ENCODE results near the gene MSLN. TPM values are rescaled to one million over a fixed set of nuclear protein-coding genes. Genes with fewer than 3 reads are reported as not detected.
A peak's percentile ranks its signal among the peaks of the same experiment; 100 is the strongest.

Gene MSLN
- polyA plus RNA-seq, 1 of the 3 experiments (the other 2 are of a cell fraction) = 0.02 TPM

DNA sequence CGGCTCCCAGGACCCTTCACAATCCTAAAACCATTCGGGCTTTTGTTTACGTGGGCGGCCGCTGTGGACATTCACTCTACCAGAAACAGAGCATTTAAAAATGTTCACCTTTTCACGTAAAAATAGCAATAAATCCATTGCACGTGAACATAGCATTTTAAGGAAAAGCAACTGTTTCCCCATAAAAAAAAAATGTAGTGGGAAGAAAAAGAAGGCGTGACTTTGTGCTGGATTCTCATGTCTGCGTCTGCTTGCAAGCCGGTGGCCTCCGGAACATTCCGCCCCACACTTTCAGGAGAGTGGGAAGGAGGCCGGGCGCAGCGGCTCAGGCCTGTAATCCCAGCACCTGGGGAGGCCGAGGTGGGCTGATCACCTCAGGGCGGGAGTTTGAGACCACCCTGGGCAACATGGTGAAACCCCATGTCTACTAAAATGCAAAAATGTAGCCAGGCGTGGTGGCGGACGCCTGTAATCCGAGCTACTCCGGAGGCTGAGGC, 53.4 kb downstream of the MSLN start:
- no peaks in the 10 kb centered on the region for H3F3A ChIP-seq (replicated peaks; ENCODE audit: insufficient read depth)
- ChIA-PET CTCF (interaction anchor here (0.8 to 10.1 kb wide), 6 partner anchors 14 to 292 kb away, joined by 3 to 61 read pairs (median 5); no protein-coding TSS in a partner anchor), POLR2A (no interaction called here)
- H3K9me2 ChIP-seq = no peaks in the 10 kb centered on the region
- 59% methylated on average over 16 of the region's 22 CpGs for WGBS (ENCODE audit: low lambda C conversion rate)
- H4K20me1 ChIP-seq (ENCODE audit: insufficient read depth) = no peaks in the 10 kb centered on the region
- H3K79me2 ChIP-seq (ENCODE audit: insufficient read depth) = no peaks in the 10 kb centered on the region
- H3K27me3 ChIP-seq (ENCODE audit: insufficient read depth) = peaks cover 15% of the 10 kb centered on the region; the same call in 1 of the 2 replicates
- peak overlapping the region in 1 of 2 experiments; percentile 53; a peak in 2 of 4 replicates for H3K4me3 ChIP-seq (ENCODE audit: low read depth in 2 of 2, low read length in 1 of 2)
- peak overlapping the region; percentile 62; the same call in 1 of the 2 replicates for H3K4me2 ChIP-seq
- no peak overlapping the region for H3K27ac ChIP-seq (ENCODE audit: low read depth in 2 of 2, low read length in 1 of 2)
- H3K36me3 ChIP-seq (replicated peaks in 1 of 2; ENCODE audit: control insufficient read depth in 1 of 2, insufficient read depth in 2 of 2, low read length in 1 of 2) = no peaks in the 10 kb centered on the region
- peaks cover 0 to 3% of the 10 kb centered on the region in 2 experiments; a peak in 1 of 4 replicates for H3K4me1 ChIP-seq (ENCODE audit: control insufficient read depth in 1 of 2, insufficient read depth in 2 of 2, low read depth in 1 of 2, low read length in 1 of 2)
- no peak overlapping the region for H3K9ac ChIP-seq
- TF ChIP-seq NRF1 (IDR thresholded peaks at IDR 0.05; ENCODE audit: low read depth, low read length) = no peak
- TF ChIP-seq, protein P1, sequence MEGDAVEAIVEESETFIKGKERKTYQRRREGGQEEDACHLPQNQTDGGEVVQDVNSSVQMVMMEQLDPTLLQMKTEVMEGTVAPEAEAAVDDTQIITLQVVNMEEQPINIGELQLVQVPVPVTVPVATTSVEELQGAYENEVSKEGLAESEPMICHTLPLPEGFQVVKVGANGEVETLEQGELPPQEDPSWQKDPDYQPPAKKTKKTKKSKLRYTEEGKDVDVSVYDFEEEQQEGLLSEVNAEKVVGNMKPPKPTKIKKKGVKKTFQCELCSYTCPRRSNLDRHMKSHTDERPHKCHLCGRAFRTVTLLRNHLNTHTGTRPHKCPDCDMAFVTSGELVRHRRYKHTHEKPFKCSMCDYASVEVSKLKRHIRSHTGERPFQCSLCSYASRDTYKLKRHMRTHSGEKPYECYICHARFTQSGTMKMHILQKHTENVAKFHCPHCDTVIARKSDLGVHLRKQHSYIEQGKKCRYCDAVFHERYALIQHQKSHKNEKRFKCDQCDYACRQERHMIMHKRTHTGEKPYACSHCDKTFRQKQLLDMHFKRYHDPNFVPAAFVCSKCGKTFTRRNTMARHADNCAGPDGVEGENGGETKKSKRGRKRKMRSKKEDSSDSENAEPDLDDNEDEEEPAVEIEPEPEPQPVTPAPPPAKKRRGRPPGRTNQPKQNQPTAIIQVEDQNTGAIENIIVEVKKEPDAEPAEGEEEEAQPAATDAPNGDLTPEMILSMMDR (IDR thresholded peaks at IDR 0.05) = no peak
- DNase-seq = no peak
- H3K9me3 ChIP-seq = no peaks in the 10 kb centered on the region
- no peak overlapping the region for H2AFZ ChIP-seq (ENCODE audit: low read depth)

DNA sequence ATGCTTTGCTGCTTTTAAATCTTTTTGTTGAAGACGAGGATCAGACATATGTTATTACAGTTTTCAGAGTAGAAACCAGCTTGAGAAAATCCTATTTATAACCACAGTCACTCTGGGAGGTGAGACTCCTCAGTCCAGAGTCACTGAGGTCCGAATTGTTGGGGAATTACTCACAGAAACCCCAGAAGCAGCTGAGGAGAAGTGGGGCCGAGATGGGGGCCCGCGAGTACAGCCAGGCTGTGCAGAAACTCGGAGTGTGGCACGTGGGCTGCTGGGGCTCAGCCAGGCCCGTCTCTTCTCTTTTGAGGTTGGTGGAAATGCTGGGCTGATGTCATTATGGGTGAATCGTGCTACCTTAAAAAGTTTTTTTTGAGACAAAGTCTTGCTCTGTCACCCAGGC, 54.4 kb downstream of the MSLN start:
- 54% methylated on average over 9 of the region's 9 CpGs for WGBS (ENCODE audit: low lambda C conversion rate)

More for the DNA sequence above, 54.4 kb downstream of the MSLN start:
- H3K36me3 ChIP-seq (replicated peaks in 1 of 2; ENCODE audit: control insufficient read depth in 1 of 2, insufficient read depth in 2 of 2, low read length in 1 of 2) = no peaks in the 10 kb centered on the region
- no peaks in the 10 kb centered on the region for H4K20me1 ChIP-seq (ENCODE audit: insufficient read depth)
- H3F3A ChIP-seq (replicated peaks; ENCODE audit: insufficient read depth) = no peaks in the 10 kb centered on the region
- no peak overlapping the region for H3K27ac ChIP-seq (ENCODE audit: low read depth in 2 of 2, low read length in 1 of 2)
- H3K9ac ChIP-seq = no peak overlapping the region
- TF ChIP-seq FOXJ3 (CRISPR knock-in tag; IDR thresholded peaks at IDR 0.05) (no peak), CHD2 (IDR thresholded peaks at IDR 0.05; ENCODE audit: low read length, partially characterized antibody) (no peak), RFX5 (IDR thresholded peaks at IDR 0.05; ENCODE audit: low read length) (no peak), YY1 (IDR thresholded peaks at IDR 0.05; ENCODE audit: low read depth) (no peak), POLR2AphosphoS5 (IDR thresholded peaks at IDR 0.05; ENCODE audit: low read depth, low read length) (no peak), EZH2phosphoT487 (IDR thresholded peaks at IDR 0.05; ENCODE audit: borderline replicate concordance, low read depth) (no peak)
- TF ChIP-seq, protein P2, sequence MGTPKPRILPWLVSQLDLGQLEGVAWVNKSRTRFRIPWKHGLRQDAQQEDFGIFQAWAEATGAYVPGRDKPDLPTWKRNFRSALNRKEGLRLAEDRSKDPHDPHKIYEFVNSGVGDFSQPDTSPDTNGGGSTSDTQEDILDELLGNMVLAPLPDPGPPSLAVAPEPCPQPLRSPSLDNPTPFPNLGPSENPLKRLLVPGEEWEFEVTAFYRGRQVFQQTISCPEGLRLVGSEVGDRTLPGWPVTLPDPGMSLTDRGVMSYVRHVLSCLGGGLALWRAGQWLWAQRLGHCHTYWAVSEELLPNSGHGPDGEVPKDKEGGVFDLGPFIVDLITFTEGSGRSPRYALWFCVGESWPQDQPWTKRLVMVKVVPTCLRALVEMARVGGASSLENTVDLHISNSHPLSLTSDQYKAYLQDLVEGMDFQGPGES (IDR thresholded peaks at IDR 0.05; ENCODE audit: low read depth, low read length) = no peak
- TF ChIP-seq, protein P3, sequence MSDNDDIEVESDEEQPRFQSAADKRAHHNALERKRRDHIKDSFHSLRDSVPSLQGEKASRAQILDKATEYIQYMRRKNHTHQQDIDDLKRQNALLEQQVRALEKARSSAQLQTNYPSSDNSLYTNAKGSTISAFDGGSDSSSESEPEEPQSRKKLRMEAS (IDR thresholded peaks at IDR 0.05; ENCODE audit: low read depth) = no peak
- TF ChIP-seq, protein P1 (IDR thresholded peaks at IDR 0.05) = no peak
- peaks cover 26% of the 10 kb centered on the region for H3K27me3 ChIP-seq (ENCODE audit: insufficient read depth)
- ChIA-PET CTCF (interaction anchor here (0.8 to 10.1 kb wide), 5 partner anchors 24 to 288 kb away, joined by 3 to 61 read pairs (median 5); no protein-coding TSS in a partner anchor), POLR2A (no interaction called here)
- no peak for DNase-seq
- H3K9me2 ChIP-seq = no peaks in the 10 kb centered on the region
- peaks cover 0 to 3% of the 10 kb centered on the region in 2 experiments; a peak in 1 of 4 replicates for H3K4me1 ChIP-seq (ENCODE audit: control insufficient read depth in 1 of 2, insufficient read depth in 2 of 2, low read depth in 1 of 2, low read length in 1 of 2)
- no peak overlapping the region for H3K4me2 ChIP-seq
- H3K9me3 ChIP-seq = no peaks in the 10 kb centered on the region
- no peak overlapping the region for H2AFZ ChIP-seq (ENCODE audit: low read depth)
- H3K79me2 ChIP-seq (ENCODE audit: insufficient read depth) = no peaks in the 10 kb centered on the region
- H3K4me3 ChIP-seq (ENCODE audit: low read depth in 2 of 2, low read length in 1 of 2) = no peak overlapping the region
